CD14-positive monocyte (primary cell): ENCODE results near the gene POC1B. TPM values are rescaled to one million over a fixed set of nuclear protein-coding genes. Genes with fewer than 3 reads are reported as not detected.

Experiments
- DNase-seq, 3 donors: peaks; one replicate each; pipeline ENCODE4 v3.0.0-alpha.2; 2011 to 2022
- H2AFZ ChIP-seq: 2 replicates; pipeline ENCODE4 v1.6.0; 2012; ENCODE audit warnings: mild to moderate bottlenecking, low read depth, low read length, inconsistent platforms; ENCODE audit not compliant: insufficient read depth, poor library complexity, severe bottlenecking
- H3K27ac ChIP-seq, 2 donors: 1 replicate in 1 of 2; 2 replicates in 1 of 2; pipeline ENCODE4 v1.5.1; 2012 to 2013; ENCODE audit warnings: low read length in 2 of 2, control low read depth in 1 of 2, inconsistent platforms in 1 of 2, low read depth in 1 of 2, mild to moderate bottlenecking in 1 of 2
- H3K27me3 ChIP-seq, 2 donors: one replicate each; pipeline versions ENCODE4 v1.6.0 to v1.6.1; 2011 to 2013; ENCODE audit warnings: low read length in 2 of 2; ENCODE audit not compliant: control insufficient read depth in 2 of 2, insufficient read depth in 2 of 2
- H3K36me3 ChIP-seq, 2 donors: replicated peaks in 1 of 2; 1 replicate in 1 of 2; 2 replicates in 1 of 2; pipeline versions ENCODE4 v1.5.1 to v1.6.1; 2012 to 2013; ENCODE audit warnings: low read length in 2 of 2, control low read depth in 1 of 2, inconsistent platforms in 1 of 2, mild to moderate bottlenecking in 1 of 2; ENCODE audit not compliant: insufficient read depth in 2 of 2, control insufficient read depth in 1 of 2
- H3K4me1 ChIP-seq, 2 donors: 1 replicate in 1 of 2; 2 replicates in 1 of 2; pipeline versions ENCODE4 v1.5.1 to v1.6.1; 2012 to 2013; ENCODE audit warnings: low read length in 2 of 2, control low read depth in 1 of 2, inconsistent platforms in 1 of 2, mild to moderate bottlenecking in 1 of 2, moderate library complexity in 1 of 2; ENCODE audit not compliant: insufficient read depth in 2 of 2, control insufficient read depth in 1 of 2
- H3K4me2 ChIP-seq: replicated peaks from 2 replicates; pipeline ENCODE3; 2012; ENCODE audit warnings: low read length, moderate library complexity, mild to moderate bottlenecking; ENCODE audit not compliant: poor library complexity, severe bottlenecking; ENCODE audit errors: extremely low read depth
- H3K4me3 ChIP-seq, 3 experiments: fragments of 200-600 bp in 1 of 3; sonication (generic) in 1 of 3; replicated peaks in 1 of 3; 1 replicate in 2 of 3; 2 replicates in 1 of 3; pipeline ENCODE4 v1.5.1; 2011 to 2013; ENCODE audit warnings: low read length in 3 of 3, mild to moderate bottlenecking in 3 of 3, control low read depth in 2 of 3, low read depth in 2 of 3, inconsistent platforms in 1 of 3, moderate library complexity in 1 of 3
- H3K79me2 ChIP-seq: 2 replicates; pipeline ENCODE4 v1.6.0; 2012; ENCODE audit warnings: mild to moderate bottlenecking, control low read depth, inconsistent platforms, low read length, moderate library complexity; ENCODE audit not compliant: insufficient read depth
- H3K9ac ChIP-seq: 2 replicates; pipeline ENCODE4 v1.6.0; 2017; ENCODE audit warnings: low read length, mild to moderate bottlenecking; ENCODE audit not compliant: insufficient read depth, poor library complexity, severe bottlenecking
- H3K9me3 ChIP-seq, 2 donors: replicated peaks in 1 of 2; 1 replicate in 1 of 2; 2 replicates in 1 of 2; pipeline versions ENCODE4 v1.5.1 to v1.6.1; 2012 to 2013; ENCODE audit warnings: low read length in 2 of 2, control low read depth in 1 of 2; ENCODE audit not compliant: control insufficient read depth in 1 of 2, insufficient read depth in 1 of 2
- H4K20me1 ChIP-seq: 2 replicates; pipeline ENCODE4 v1.6.0; 2012; ENCODE audit warnings: mild to moderate bottlenecking, low read length, control low read depth, moderate library complexity; ENCODE audit not compliant: insufficient read depth
- H3K27ac Mint-ChIP-seq, 7 donors: one replicate each; pipeline ENCODE4 v1.8.0; 2020; ENCODE audit warnings: mild to moderate bottlenecking in 7 of 7, mixed read lengths in 7 of 7, moderate library complexity in 6 of 7, inconsistent platforms in 2 of 7
- H3K27me3 Mint-ChIP-seq, 3 donors: one replicate each; pipeline ENCODE4 v1.8.0; 2021 to 2022; ENCODE audit warnings: low read depth in 3 of 3, mild to moderate bottlenecking in 3 of 3, mixed read lengths in 3 of 3, moderate library complexity in 3 of 3, inconsistent platforms in 1 of 3
- H3K36me3 Mint-ChIP-seq, 2 donors: one replicate each; pipeline ENCODE4 v1.8.0; 2020; ENCODE audit warnings: mixed read lengths in 2 of 2, inconsistent platforms in 1 of 2, mild to moderate bottlenecking in 1 of 2
- H3K4me1 Mint-ChIP-seq: one replicate; pipeline ENCODE4 v1.8.0; 2020; ENCODE audit warnings: mild to moderate bottlenecking, mixed read lengths
- H3K4me3 Mint-ChIP-seq, 2 donors: one replicate each; pipeline ENCODE4 v1.8.0; 2020; ENCODE audit warnings: mild to moderate bottlenecking in 2 of 2, mixed read lengths in 2 of 2, moderate library complexity in 1 of 2
- H3K9me3 Mint-ChIP-seq, 7 donors: one replicate each; pipeline ENCODE4 v1.8.0; 2020 to 2022; ENCODE audit warnings: mixed read lengths in 7 of 7, mild to moderate bottlenecking in 6 of 7, moderate library complexity in 6 of 7, inconsistent platforms in 2 of 7
- WGBS: methylation state at CpG from one replicate; pipeline ENCODE4 v1.1.5; 2013; ENCODE audit warnings: missing lambda C conversion rate; ENCODE audit not compliant: insufficient coverage; 5-methylcytosine and 5-hydroxymethylcytosine counted together
- intact Hi-C, 2 donors: fragments of 100-400 bp; cut with micrococcal nuclease; formaldehyde crosslinking; loops; one replicate each; pipeline versions ENCODE4 v1.15.0 to v1.15.1; 2023
- polyA plus RNA-seq, 3 donors: library from polyadenylated mRNA; depleted of rRNA in 1 of 3; unstranded in 2 of 3; stranded (reverse) in 1 of 3; fragments of 300-500 nt in 2 of 3; fragments of >200 nt in 1 of 3; fragmentation: Illumina TruSeq in 2 of 3; gene quantifications; 1 replicate in 2 of 3; 2 replicates in 1 of 3; pipeline ENCODE4 v1.2.3, GENCODE V29; 2012 to 2021
- TF ChIP-seq, protein P1 (sequence below): fragments of 200-600 bp; IDR thresholded peaks from one replicate; pipeline ENCODE4 v1.8.0; 2022; ENCODE audit warnings: antibody characterized with exemption, mild to moderate bottlenecking

POC1B gene
- polyA plus RNA-seq, 3 donors, result 8.4 to 32.0 (median 29.7) TPM

DNA sequence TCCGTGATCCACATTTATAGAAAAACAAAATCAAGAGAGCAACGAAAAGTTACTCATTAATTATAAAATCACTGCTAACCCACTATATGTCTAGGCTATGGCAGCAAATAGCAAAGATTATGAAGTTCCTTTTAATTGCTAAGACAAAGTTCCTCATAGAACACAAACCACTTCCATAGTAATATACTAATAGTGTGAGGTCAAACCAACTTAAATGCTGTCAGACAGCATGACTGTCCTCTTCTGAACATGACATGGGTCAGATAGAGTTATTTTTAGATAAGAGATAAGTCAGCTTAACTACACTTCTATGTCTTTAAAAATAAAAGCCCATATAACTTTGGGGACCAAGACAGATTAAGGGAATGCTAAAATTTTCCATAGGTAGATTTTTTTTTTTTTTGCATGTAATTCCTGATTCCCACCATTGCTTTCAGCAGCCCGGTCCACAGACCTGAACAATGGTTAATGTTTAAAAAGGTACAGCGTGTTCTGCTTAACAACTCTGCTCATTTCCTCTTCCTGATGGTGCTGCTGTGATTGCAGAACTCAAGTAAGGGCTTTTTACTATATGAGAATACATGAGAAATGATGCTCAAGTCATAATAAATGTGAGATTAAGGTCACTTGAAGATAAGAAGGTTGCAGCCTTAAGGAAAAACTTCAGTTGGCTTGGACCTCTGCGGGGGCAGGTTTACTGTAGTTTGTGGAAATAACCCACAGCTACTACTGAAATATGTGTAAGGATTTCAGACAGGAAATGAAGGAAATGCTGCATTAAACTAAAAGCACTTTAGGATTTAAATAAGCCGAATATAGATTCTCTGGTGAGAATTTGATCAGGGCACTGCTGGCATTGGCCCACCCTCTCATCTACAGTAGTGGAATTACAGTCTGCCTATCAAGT lies 135.8 kb downstream of the POC1B start:
- DNase-seq, result peak; percentile 40 to 53 (median 44)
- peaks cover 54 to 56% of the 10 kb centered on the region in 2 donors for H3K4me1 ChIP-seq
- H2AFZ ChIP-seq, result no peak overlapping the region

DNA sequence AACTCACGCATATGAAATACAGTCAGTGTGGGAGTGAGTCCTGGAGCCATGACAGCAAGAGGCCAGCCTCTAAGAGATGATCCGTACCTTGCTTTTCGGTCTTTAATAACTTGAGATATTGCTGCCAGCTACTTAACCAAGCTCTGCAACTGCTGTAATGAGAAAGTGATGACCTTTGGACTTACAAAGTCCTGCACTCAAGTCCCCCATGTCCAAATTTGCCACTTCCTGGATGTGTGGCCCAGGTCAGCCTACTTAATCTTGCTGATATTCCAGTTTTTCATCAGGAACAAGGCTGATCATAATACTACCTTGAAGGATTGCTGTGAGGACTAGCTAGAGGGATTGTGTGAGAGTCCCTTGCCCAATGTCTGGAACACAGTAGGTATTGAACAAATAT lies 139.7 kb downstream of the POC1B start:
- H3K27ac Mint-ChIP-seq, result peak overlapping the region in 1 of 7 donors; percentile 20
- Histone ChIP-seq H3K4me2 (no peak overlapping the region), H2AFZ (no peak overlapping the region), H3K79me2 (no peaks in the 10 kb centered on the region), H3K9me3 (no peaks in the 10 kb centered on the region), H3K4me1 (peaks cover 57 to 63% of the 10 kb centered on the region in 2 donors), H3K9ac (no peak overlapping the region), H3K27me3 (no peaks in the 10 kb centered on the region), H3K4me3 (no peak overlapping the region), H4K20me1 (no peaks in the 10 kb centered on the region), H3K27ac (no peak overlapping the region), H3K36me3 (no peaks in the 10 kb centered on the region)
- WGBS, result 100% methylated on average over 1 of the region's 3 CpGs
- no peaks in the 10 kb centered on the region for H3K9me3 Mint-ChIP-seq
- H3K36me3 Mint-ChIP-seq, result no peaks in the 10 kb centered on the region
- H3K27me3 Mint-ChIP-seq, result peaks cover 0 to 9% (median 2%) of the 10 kb centered on the region in 3 donors
- H3K4me3 Mint-ChIP-seq, result no peak overlapping the region
- intact Hi-C loops, result no loop called here
- no peak for DNase-seq
- TF ChIP-seq, protein P1, sequence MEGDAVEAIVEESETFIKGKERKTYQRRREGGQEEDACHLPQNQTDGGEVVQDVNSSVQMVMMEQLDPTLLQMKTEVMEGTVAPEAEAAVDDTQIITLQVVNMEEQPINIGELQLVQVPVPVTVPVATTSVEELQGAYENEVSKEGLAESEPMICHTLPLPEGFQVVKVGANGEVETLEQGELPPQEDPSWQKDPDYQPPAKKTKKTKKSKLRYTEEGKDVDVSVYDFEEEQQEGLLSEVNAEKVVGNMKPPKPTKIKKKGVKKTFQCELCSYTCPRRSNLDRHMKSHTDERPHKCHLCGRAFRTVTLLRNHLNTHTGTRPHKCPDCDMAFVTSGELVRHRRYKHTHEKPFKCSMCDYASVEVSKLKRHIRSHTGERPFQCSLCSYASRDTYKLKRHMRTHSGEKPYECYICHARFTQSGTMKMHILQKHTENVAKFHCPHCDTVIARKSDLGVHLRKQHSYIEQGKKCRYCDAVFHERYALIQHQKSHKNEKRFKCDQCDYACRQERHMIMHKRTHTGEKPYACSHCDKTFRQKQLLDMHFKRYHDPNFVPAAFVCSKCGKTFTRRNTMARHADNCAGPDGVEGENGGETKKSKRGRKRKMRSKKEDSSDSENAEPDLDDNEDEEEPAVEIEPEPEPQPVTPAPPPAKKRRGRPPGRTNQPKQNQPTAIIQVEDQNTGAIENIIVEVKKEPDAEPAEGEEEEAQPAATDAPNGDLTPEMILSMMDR, result no peak
- H3K4me1 Mint-ChIP-seq, result peaks cover 59% of the 10 kb centered on the region

More for the DNA sequence above, 135.8 kb downstream of the POC1B start:
- no peaks in the 10 kb centered on the region for H3K9me3 Mint-ChIP-seq
- WGBS, result 0% methylated on average over 1 of the region's 6 CpGs
- H3K4me3 ChIP-seq, result peak overlapping the region in 1 of 3 experiments; percentile 10
- peak overlapping the region; percentile 46 for H3K4me2 ChIP-seq
- intact Hi-C loops, result loop anchor here (5.0 kb wide), 2 partner anchors 38 to 42 kb away; partner anchors contain the start of gene DUSP6 (in 2 of the 2)
- H3K4me1 Mint-ChIP-seq, result peaks cover 51% of the 10 kb centered on the region
- TF ChIP-seq, protein P1, result no peak
- H3K4me3 Mint-ChIP-seq, result peak overlapping the region in 1 of 2 donors; percentile 22
- H3K27ac ChIP-seq, result peak overlapping the region in 1 of 2 donors; percentile 65
- H3K79me2 ChIP-seq, result no peaks in the 10 kb centered on the region
- peaks cover 0 to 2% of the 10 kb centered on the region in 2 donors for H3K36me3 Mint-ChIP-seq
- H3K27me3 ChIP-seq, result no peaks in the 10 kb centered on the region
- no peak overlapping the region for H3K9ac ChIP-seq
- H3K9me3 ChIP-seq, result no peaks in the 10 kb centered on the region
- no peaks in the 10 kb centered on the region for H3K36me3 ChIP-seq
- peaks cover 0 to 6% (median 2%) of the 10 kb centered on the region in 3 donors for H3K27me3 Mint-ChIP-seq
- H4K20me1 ChIP-seq, result no peaks in the 10 kb centered on the region
- H3K27ac Mint-ChIP-seq, result peak overlapping the region; percentile 43 to 92 (median 86)
